HepG2 (cell line): ENCODE data around the gene ACER2.

Experiments used
- CTCF ChIP-seq: sonication (generic); formaldehyde crosslinking; IDR thresholded peaks from 2 replicates; pipeline ENCODE4 v1.5.0; 2020; ENCODE audit warnings: mild to moderate bottlenecking, missing genetic modification reagents, moderate library complexity
- DR1 ChIP-seq: sonication (generic); formaldehyde crosslinking; IDR thresholded peaks from 2 replicates; pipeline ENCODE4 v1.8.0; 2021; ENCODE audit warnings: mild to moderate bottlenecking, missing genetic modification reagents, inconsistent platforms
- EP300 ChIP-seq, 3 experiments: sonication (generic) in 1 of 3; formaldehyde crosslinking in 1 of 3; IDR thresholded peaks; 2 replicates each; pipeline versions ENCODE4 v1.5.1 to v1.6.1; 2011 to 2020; ENCODE audit warnings: low read depth in 2 of 3, low read length in 2 of 3, borderline replicate concordance in 1 of 3, improper control_type of control experiment in 1 of 3, mild to moderate bottlenecking in 1 of 3, missing genetic modification reagents in 1 of 3, moderate library complexity in 1 of 3
- ETV6 ChIP-seq: sonication (generic); formaldehyde crosslinking; conservative IDR thresholded peaks from 2 replicates; pipeline ENCODE4 v1.4.0; 2020; ENCODE audit warnings: missing genetic modification reagents
- FOXP4 ChIP-seq: sonication (generic); formaldehyde crosslinking; IDR thresholded peaks from 2 replicates; pipeline ENCODE4 v1.4.0; 2020; ENCODE audit warnings: missing genetic modification reagents
- HIVEP1 ChIP-seq: sonication (generic); formaldehyde crosslinking; IDR thresholded peaks from 2 replicates; pipeline ENCODE4 v1.4.0; 2020; ENCODE audit warnings: mild to moderate bottlenecking, missing genetic modification reagents
- RAD51 ChIP-seq: fragments of 450-650 bp; IDR thresholded peaks from 2 replicates; pipeline ENCODE4 v1.6.1; 2016; ENCODE audit warnings: borderline replicate concordance
- ZNF660 ChIP-seq: sonication (generic); formaldehyde crosslinking; IDR thresholded peaks from 2 replicates; pipeline ENCODE4 v1.5.1; 2020; ENCODE audit warnings: mild to moderate bottlenecking, low read depth, missing genetic modification reagents, borderline replicate concordance
- ZNF850 ChIP-seq: sonication (generic); formaldehyde crosslinking; conservative IDR thresholded peaks from 2 replicates; pipeline ENCODE4 v1.9.0; 2021; ENCODE audit warnings: mild to moderate bottlenecking, missing genetic modification reagents
- ZSCAN22 ChIP-seq: sonication (generic); formaldehyde crosslinking; IDR thresholded peaks from 2 replicates; pipeline ENCODE4 v1.4.0; 2020; ENCODE audit warnings: mild to moderate bottlenecking, missing genetic modification reagents

GRCh38 chr9:19470567-19470966 lies 61.8 kb downstream of the ACER2 start:
- no peak for TF ChIP-seq RAD51
- TF ChIP-seq ZNF850 = no peak
- no peak for TF ChIP-seq CTCF (CRISPR knock-in tag)
- no peak for TF ChIP-seq EP300 (IDR thresholded peaks at IDR 0.05; ENCODE audit: low read depth in 2 of 2, low read length in 2 of 2)
- no peak for TF ChIP-seq EP300 (CRISPR knock-in tag; IDR thresholded peaks at IDR 0.05; ENCODE audit: borderline replicate concordance)
- TF ChIP-seq DR1 (CRISPR knock-in tag) = no peak
- no peak for TF ChIP-seq HIVEP1 (CRISPR knock-in tag)
- TF ChIP-seq ZNF660 (CRISPR knock-in tag) = no peak
- TF ChIP-seq FOXP4 (CRISPR knock-in tag) = no peak
- no peak for TF ChIP-seq ETV6 (CRISPR knock-in tag)
- no peak for TF ChIP-seq ZSCAN22 (CRISPR knock-in tag)
